WERI-Rb-1 (cell line): Measurements from ENCODE around the gene NEK5.
"Not testable (repeated sequence)": the region's sequence is repeated elsewhere in the genome, so short reads cannot be mapped to it uniquely, and the experiment has no call there.

Source experiments
- DNase-seq: peaks from one replicate; pipeline ENCODE4 v3.0.0-alpha.2; 2020
- H3K27ac ChIP-seq: fragments of 250-450 bp; sonication (Bioruptor Pico); 2 replicates; pipeline ENCODE4 v1.5.1; 2020; ENCODE audit warnings: mild to moderate bottlenecking, moderate library complexity
- H3K27me3 ChIP-seq: fragments of 250-450 bp; sonication (Bioruptor Pico); 2 replicates; pipeline ENCODE4 v1.5.1; 2021; ENCODE audit warnings: mild to moderate bottlenecking, low read depth, moderate library complexity; ENCODE audit not compliant: insufficient read depth, severe bottlenecking
- H3K36me3 ChIP-seq: fragments of 250-450 bp; sonication (Bioruptor Pico); 2 replicates; pipeline ENCODE4 v1.5.1; 2020; ENCODE audit warnings: mild to moderate bottlenecking, moderate library complexity
- H3K4me3 ChIP-seq: 2 replicates; pipeline ENCODE4 v1.5.1; 2011; ENCODE audit warnings: low read depth, mild to moderate bottlenecking, control low read depth, low read length
- H3K9me3 ChIP-seq: fragments of 250-450 bp; sonication (Bioruptor Pico); 2 replicates; pipeline ENCODE4 v1.5.1; 2021; ENCODE audit warnings: mild to moderate bottlenecking, moderate library complexity; ENCODE audit not compliant: severe bottlenecking
- TF ChIP-seq, protein P1 (sequence below): IDR thresholded peaks from 2 replicates; pipeline ENCODE4 v1.5.1; 2011; ENCODE audit warnings: low read depth, mild to moderate bottlenecking, control low read depth, inconsistent platforms, low read length

NEK5 gene

DNA sequence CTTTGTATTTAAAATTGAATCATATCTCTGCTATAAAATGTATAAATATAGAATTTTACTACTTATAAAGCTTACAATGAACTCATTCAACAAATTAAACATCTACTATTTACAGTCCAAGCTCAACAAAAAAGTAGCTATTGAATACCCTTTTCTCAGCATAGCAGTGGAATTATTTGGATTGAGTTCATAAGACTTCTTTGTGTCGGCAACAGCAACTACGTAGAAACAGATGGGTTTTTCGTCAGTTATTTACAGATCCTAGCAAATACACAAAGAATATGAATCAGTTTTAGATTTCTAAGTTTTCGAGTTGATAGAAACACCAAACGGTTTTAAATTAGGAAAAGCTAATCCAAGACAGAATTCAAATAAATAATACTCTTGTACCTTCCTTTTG, 41.0 kb upstream of the NEK5 start:
- Histone ChIP-seq H3K9me3 (no peaks in the 10 kb centered on the region), H3K36me3 (no peaks in the 10 kb centered on the region; the same call in 1 of the 2 replicates), H3K27me3 (no peaks in the 10 kb centered on the region), H3K27ac (no peak overlapping the region), H3K4me3 (no peak overlapping the region)
- TF ChIP-seq, protein P1, sequence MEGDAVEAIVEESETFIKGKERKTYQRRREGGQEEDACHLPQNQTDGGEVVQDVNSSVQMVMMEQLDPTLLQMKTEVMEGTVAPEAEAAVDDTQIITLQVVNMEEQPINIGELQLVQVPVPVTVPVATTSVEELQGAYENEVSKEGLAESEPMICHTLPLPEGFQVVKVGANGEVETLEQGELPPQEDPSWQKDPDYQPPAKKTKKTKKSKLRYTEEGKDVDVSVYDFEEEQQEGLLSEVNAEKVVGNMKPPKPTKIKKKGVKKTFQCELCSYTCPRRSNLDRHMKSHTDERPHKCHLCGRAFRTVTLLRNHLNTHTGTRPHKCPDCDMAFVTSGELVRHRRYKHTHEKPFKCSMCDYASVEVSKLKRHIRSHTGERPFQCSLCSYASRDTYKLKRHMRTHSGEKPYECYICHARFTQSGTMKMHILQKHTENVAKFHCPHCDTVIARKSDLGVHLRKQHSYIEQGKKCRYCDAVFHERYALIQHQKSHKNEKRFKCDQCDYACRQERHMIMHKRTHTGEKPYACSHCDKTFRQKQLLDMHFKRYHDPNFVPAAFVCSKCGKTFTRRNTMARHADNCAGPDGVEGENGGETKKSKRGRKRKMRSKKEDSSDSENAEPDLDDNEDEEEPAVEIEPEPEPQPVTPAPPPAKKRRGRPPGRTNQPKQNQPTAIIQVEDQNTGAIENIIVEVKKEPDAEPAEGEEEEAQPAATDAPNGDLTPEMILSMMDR: no peak
- no peak for DNase-seq

DNA sequence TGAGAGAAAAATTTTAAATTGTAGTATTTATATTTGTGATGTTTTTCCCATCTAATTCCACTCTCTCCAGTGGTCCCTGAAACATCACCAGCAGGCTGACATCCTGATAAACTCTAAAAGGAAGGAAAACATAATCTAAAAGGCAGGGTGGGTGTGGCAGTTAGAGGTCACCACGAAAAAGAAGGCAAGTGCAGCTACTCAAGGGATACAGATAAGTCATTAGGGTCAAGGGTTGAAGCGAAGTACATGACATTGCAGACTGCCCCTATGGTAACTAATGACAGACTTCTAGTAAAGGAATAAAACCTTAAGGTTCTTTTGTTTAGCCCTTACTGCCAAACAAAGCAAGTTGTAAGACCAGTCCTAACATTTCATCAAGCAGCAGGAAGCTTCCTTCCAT, 36.5 kb upstream of the NEK5 start:
- H3K36me3 ChIP-seq: no peaks in the 10 kb centered on the region; the same call in 1 of the 2 replicates
- TF ChIP-seq, protein P1: no peak
- H3K27me3 ChIP-seq: no peaks in the 10 kb centered on the region
- DNase-seq: no peak
- H3K9me3 ChIP-seq: no peaks in the 10 kb centered on the region
- no peak overlapping the region for H3K27ac ChIP-seq
- no peak overlapping the region for H3K4me3 ChIP-seq

- no peak overlapping the region for H3K27ac ChIP-seq
- TF ChIP-seq, protein P1: no peak
- no peaks in the 10 kb centered on the region for H3K27me3 ChIP-seq
- DNase-seq: no peak
- H3K36me3 ChIP-seq: no peaks in the 10 kb centered on the region; the same call in 1 of the 2 replicates
- H3K4me3 ChIP-seq: no peak overlapping the region
- H3K9me3 ChIP-seq: no peaks in the 10 kb centered on the region
Observed at GRCh38 chr13:52164989-52165388, 36.1 kb upstream of the NEK5 start.

GRCh38 chr13:52163878-52164277, 35.0 kb upstream of the NEK5 start:
- H3K27ac ChIP-seq, DNase-seq, H3K4me3 ChIP-seq, H3K36me3 ChIP-seq, H3K27me3 ChIP-seq, H3K9me3 ChIP-seq: not testable (repeated sequence)

DNA sequence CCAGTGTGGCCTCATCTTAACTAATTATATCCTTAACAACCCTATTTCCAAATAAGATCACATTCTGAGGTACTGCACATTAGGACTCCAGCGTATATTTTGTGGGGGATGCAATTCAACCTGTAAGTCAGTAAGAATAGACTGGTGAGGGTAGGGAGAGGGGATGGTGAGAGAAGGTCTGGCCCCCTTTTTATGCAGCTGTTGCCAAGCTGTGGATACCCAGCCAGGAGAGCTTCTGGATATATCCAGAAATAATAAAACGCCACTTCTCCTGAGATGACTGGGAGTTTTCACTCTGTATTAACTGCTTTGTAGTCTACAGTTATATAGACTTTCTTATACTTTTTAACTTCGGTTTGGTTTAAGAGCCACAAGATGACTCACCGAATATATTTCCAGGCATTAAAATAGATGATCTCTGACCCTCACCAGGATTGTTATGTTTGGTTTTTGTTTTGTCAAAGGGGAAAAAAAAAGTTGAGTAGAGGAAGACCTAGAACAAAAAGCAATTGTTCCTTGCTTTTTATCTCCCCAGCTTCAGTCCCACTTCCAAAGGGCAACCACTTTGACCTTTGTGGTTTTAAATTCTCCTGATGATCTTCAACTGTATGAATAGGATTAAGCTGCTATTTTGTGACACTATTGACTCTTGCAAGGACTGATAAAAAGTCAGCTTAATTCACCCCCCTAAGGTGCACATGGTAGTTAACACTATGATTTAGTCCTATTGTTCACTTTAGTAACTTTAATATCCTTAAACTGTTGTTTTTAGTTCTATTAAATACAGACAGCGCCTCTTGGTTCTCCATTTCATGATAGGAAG, 33.6 kb upstream of the NEK5 start:
- no peak for DNase-seq
- TF ChIP-seq, protein P1: no peak
- Histone ChIP-seq H3K27me3 (no peaks in the 10 kb centered on the region), H3K27ac (no peak overlapping the region), H3K4me3 (no peak overlapping the region), H3K9me3 (no peaks in the 10 kb centered on the region), H3K36me3 (no peaks in the 10 kb centered on the region)

DNA sequence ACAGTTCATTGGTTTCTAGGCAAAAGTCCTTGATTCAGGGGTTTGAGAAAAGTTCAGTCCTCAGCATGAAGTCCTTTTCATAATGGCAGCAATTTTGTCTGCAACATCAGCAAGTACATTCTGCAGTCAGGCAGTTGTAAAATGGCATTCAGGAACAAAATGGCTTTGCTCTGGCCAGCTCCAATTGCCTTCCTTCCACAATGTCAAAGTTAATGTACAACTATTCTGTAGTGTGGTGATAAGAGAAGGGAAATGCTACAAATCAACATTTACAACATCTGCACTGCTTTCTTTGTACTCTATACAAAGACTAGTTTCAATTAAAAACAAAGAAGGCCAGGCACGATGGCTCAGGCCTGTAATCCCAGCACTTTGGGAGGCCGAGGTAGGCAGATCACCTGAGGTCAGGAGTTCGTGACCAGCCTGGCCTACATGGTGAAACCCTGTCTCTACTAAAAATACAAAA, 32.3 kb upstream of the NEK5 start:
- Histone ChIP-seq H3K9me3 (no peaks in the 10 kb centered on the region), H3K27ac (no peak overlapping the region), H3K27me3 (no peaks in the 10 kb centered on the region), H3K4me3 (no peak overlapping the region), H3K36me3 (no peaks in the 10 kb centered on the region)
- no peak for DNase-seq
- TF ChIP-seq, protein P1: no peak
